ENCODE results near the gene STRA8.

DNA sequence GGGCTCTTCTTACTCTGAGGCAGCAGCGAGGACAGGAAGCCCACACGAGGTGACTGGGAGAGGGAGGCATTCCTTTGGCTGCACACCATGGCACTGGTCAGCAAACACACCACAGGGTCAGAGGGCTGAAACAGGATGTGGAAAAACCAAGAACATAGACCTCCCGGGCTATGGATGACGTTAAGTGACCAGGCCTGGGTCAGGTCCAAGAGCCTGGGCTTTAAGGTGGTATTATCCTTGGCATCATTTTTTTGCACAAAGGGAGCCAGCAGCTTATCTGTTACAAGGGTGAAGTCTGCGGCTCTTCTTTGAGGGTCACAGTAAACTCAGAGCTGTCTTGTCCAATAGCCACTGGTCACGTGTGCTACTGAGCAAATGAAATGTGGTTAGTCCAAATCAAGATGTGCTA, 29.3 kb upstream of the STRA8 start:
- no peak for TF ChIP-seq CTCF (IDR thresholded peaks at IDR 0.05; ENCODE audit: low read length)
- TF ChIP-seq EZH2 (IDR thresholded peaks at IDR 0.05; ENCODE audit: borderline replicate concordance, low read length): no peak

Data from OCI-LY1 (cell line).